ENCODE data around the gene RHOBTB3.

DNA sequence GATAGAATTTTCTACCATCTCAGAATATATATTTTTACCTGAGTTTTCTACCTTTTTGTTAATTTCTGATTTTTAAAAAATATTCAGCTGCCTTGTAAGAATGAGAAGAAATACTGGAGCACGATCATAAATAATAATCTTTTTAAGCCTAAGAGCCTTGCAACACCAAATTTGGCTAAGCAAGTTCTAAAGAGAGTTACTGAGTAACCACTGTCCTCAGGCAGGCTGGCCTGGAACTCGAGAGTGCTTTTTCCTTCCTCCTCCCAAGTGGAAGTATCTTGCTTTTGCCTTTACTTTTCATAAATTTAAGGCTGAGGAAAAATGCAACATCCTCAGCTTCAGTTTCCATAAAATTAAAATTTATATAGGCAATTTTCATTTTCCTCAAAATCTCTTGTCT, 70.4 kb downstream of the RHOBTB3 start:
- TF ChIP-seq, protein P1, sequence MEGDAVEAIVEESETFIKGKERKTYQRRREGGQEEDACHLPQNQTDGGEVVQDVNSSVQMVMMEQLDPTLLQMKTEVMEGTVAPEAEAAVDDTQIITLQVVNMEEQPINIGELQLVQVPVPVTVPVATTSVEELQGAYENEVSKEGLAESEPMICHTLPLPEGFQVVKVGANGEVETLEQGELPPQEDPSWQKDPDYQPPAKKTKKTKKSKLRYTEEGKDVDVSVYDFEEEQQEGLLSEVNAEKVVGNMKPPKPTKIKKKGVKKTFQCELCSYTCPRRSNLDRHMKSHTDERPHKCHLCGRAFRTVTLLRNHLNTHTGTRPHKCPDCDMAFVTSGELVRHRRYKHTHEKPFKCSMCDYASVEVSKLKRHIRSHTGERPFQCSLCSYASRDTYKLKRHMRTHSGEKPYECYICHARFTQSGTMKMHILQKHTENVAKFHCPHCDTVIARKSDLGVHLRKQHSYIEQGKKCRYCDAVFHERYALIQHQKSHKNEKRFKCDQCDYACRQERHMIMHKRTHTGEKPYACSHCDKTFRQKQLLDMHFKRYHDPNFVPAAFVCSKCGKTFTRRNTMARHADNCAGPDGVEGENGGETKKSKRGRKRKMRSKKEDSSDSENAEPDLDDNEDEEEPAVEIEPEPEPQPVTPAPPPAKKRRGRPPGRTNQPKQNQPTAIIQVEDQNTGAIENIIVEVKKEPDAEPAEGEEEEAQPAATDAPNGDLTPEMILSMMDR (IDR thresholded peaks at IDR 0.05) = no peak
- no peak for TF ChIP-seq POLR2AphosphoS5 (IDR thresholded peaks at IDR 0.05; ENCODE audit: low read depth, low read length)
- TF ChIP-seq, protein P2, sequence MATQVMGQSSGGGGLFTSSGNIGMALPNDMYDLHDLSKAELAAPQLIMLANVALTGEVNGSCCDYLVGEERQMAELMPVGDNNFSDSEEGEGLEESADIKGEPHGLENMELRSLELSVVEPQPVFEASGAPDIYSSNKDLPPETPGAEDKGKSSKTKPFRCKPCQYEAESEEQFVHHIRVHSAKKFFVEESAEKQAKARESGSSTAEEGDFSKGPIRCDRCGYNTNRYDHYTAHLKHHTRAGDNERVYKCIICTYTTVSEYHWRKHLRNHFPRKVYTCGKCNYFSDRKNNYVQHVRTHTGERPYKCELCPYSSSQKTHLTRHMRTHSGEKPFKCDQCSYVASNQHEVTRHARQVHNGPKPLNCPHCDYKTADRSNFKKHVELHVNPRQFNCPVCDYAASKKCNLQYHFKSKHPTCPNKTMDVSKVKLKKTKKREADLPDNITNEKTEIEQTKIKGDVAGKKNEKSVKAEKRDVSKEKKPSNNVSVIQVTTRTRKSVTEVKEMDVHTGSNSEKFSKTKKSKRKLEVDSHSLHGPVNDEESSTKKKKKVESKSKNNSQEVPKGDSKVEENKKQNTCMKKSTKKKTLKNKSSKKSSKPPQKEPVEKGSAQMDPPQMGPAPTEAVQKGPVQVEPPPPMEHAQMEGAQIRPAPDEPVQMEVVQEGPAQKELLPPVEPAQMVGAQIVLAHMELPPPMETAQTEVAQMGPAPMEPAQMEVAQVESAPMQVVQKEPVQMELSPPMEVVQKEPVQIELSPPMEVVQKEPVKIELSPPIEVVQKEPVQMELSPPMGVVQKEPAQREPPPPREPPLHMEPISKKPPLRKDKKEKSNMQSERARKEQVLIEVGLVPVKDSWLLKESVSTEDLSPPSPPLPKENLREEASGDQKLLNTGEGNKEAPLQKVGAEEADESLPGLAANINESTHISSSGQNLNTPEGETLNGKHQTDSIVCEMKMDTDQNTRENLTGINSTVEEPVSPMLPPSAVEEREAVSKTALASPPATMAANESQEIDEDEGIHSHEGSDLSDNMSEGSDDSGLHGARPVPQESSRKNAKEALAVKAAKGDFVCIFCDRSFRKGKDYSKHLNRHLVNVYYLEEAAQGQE (IDR thresholded peaks at IDR 0.05; ENCODE audit: insufficient read depth in 1 of 2, low read depth in 2 of 2, low read length in 1 of 2) = no peak

Data from Panc1 (cell line).